Endometrial microvascular endothelial cells (primary cell): ENCODE measurements around the gene E2F1. TPM values are rescaled to one million over a fixed set of nuclear protein-coding genes. Genes with fewer than 3 reads are reported as not detected.

Source experiments
- in situ Hi-C: cut with HindIII; loops from 2 replicates; pipeline ENCODE4 v1.10.0; 2017; ENCODE audit warnings: low sequenced_read_pairs, low pct_unique_long_range_greater_than_20kb; ENCODE audit errors: inconsistent ontology term
- total RNA-seq: library from RNA; depleted of rRNA; stranded (reverse); fragments of >200 nt; gene quantifications from one replicate; pipeline ENCODE4 v1.2.3, GENCODE V29; 2015; ENCODE audit errors: inconsistent ontology term

The E2F1 gene
- total RNA-seq, 1 donor from 2014 or later: 11.2 TPM

DNA sequence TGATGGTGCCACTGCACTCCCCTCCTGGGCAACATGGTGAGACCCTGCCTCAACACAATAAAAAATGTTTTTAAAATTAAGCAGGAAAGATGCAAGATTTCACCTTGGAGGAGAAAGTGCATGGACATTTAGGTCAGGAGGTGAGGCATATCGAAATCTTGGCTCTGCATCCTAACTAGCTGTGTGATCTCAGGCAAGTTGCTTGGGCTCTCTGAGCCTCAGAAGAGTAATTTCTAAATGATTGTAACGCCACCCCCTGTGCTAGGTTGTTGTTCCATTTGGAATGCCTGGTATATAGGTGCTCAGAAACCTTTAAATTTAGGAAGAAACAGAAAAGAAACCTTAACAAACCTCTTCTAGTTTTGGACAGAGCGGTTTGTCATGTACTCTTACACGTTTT lies 60.0 kb downstream of the E2F1 start:
- in situ Hi-C loops: no loop called here

Other genes with a start within 250 kb of the E2F1 start
- 7.2 TPM for gene SNTA1, start 242.6 kb downstream of the E2F1 start, total RNA-seq
- 5.4 TPM for gene CBFA2T2, start 196.3 kb downstream of the E2F1 start, total RNA-seq
- not detected for gene C20orf144, start 24.1 kb downstream of the E2F1 start, total RNA-seq
- 2.1 TPM for gene ACTL10, start 19.4 kb downstream of the E2F1 start, total RNA-seq
- gene NECAB3, start 12.0 kb downstream of the E2F1 start, total RNA-seq: 8.9 TPM
- gene PXMP4, start 33.9 kb upstream of the E2F1 start, total RNA-seq: 7.7 TPM
- 1.1 TPM for gene ZNF341, start 45.6 kb upstream of the E2F1 start, total RNA-seq
- gene CHMP4B, start 125.0 kb upstream of the E2F1 start, total RNA-seq: 35.4 TPM